Liver (tissue), 9 donors: Measurements from ENCODE around the gene MTCH1. TPM values are rescaled to one million over a fixed set of nuclear protein-coding genes. Genes with fewer than 3 reads are reported as not detected.

ENCODE experiments used
- DNase-seq: peaks from one replicate; pipeline ENCODE4 v3.0.0-alpha.2; 2017; ENCODE audit warnings: low spot score
- H3K27ac ChIP-seq, 2 donors: one replicate each; pipeline ENCODE4 v1.7.0; 2013; ENCODE audit warnings: inconsistent platforms in 2 of 2, low read length in 2 of 2, control low read depth in 1 of 2, low read depth in 1 of 2, mild to moderate bottlenecking in 1 of 2
- H3K27me3 ChIP-seq, 4 donors: one replicate each; pipeline versions ENCODE4 v1.6.1 to v1.7.0; 2013; ENCODE audit warnings: low read length in 3 of 4, inconsistent platforms in 1 of 4, mild to moderate bottlenecking in 1 of 4, moderate library complexity in 1 of 4; ENCODE audit not compliant: control insufficient read depth in 4 of 4, insufficient read depth in 4 of 4
- H3K36me3 ChIP-seq, 4 donors: one replicate each; pipeline versions ENCODE4 v1.6.1 to v1.7.0; 2013; ENCODE audit warnings: low read length in 3 of 4, mild to moderate bottlenecking in 3 of 4, low read depth in 1 of 4, moderate library complexity in 1 of 4; ENCODE audit not compliant: control insufficient read depth in 4 of 4, insufficient read depth in 3 of 4
- H3K4me1 ChIP-seq, 4 donors: one replicate each; pipeline versions ENCODE4 v1.6.1 to v1.7.0; 2013; ENCODE audit warnings: low read length in 3 of 4, mild to moderate bottlenecking in 3 of 4, moderate library complexity in 1 of 4; ENCODE audit not compliant: control insufficient read depth in 4 of 4, insufficient read depth in 4 of 4
- H3K4me3 ChIP-seq, 3 donors: one replicate each; pipeline versions ENCODE4 v1.6.1 to v1.7.0; 2013; ENCODE audit warnings: low read length in 3 of 3, control low read depth in 1 of 3, low read depth in 1 of 3, mild to moderate bottlenecking in 1 of 3
- H3K9ac ChIP-seq, 2 donors: one replicate each; pipeline ENCODE4 v1.7.0; 2013; ENCODE audit warnings: low read length in 2 of 2, mild to moderate bottlenecking in 2 of 2, moderate library complexity in 2 of 2, control low read depth in 1 of 2, low read depth in 1 of 2
- H3K9me3 ChIP-seq, 4 donors: one replicate each; pipeline versions ENCODE4 v1.6.1 to v1.7.0; 2013; ENCODE audit warnings: low read length in 3 of 4; ENCODE audit not compliant: control insufficient read depth in 4 of 4
- EGR1 ChIP-seq, 2 donors: IDR thresholded peaks; 2 replicates each; pipeline ENCODE4 v1.6.1; 2016 to 2018; ENCODE audit warnings: antibody characterized with exemption in 2 of 2, low read depth in 2 of 2
- FOXA1 ChIP-seq: IDR thresholded peaks from 2 replicates; pipeline ENCODE4 v1.6.1; 2016; ENCODE audit warnings: antibody characterized with exemption
- FOXA2 ChIP-seq: IDR thresholded peaks from 2 replicates; pipeline ENCODE4 v1.6.1; 2016; ENCODE audit warnings: antibody characterized with exemption
- HNF4A ChIP-seq, 2 donors: conservative IDR thresholded peaks; 2 replicates each; pipeline ENCODE4 v1.6.1; 2016; ENCODE audit warnings: antibody characterized with exemption in 2 of 2, mild to moderate bottlenecking in 2 of 2
- HNF4G ChIP-seq: IDR thresholded peaks from 2 replicates; pipeline ENCODE4 v1.6.1; 2016; ENCODE audit warnings: antibody characterized with exemption
- JUND ChIP-seq, 2 donors: IDR thresholded peaks; 2 replicates each; pipeline ENCODE4 v1.6.1; 2016; ENCODE audit warnings: antibody characterized with exemption in 2 of 2
- NR2F2 ChIP-seq: IDR thresholded peaks from 2 replicates; pipeline ENCODE4 v1.6.1; 2016; ENCODE audit warnings: antibody characterized with exemption
- RAD21 ChIP-seq, 2 donors: IDR thresholded peaks; 2 replicates each; pipeline ENCODE4 v1.6.1; 2016; ENCODE audit warnings: antibody characterized with exemption in 2 of 2, mild to moderate bottlenecking in 2 of 2
- SP1 ChIP-seq: IDR thresholded peaks from 2 replicates; pipeline ENCODE4 v1.6.1; 2018; ENCODE audit warnings: antibody characterized with exemption, mild to moderate bottlenecking
- TAF1 ChIP-seq: conservative IDR thresholded peaks from 2 replicates; pipeline ENCODE4 v1.6.1; 2016; ENCODE audit warnings: antibody characterized with exemption, mild to moderate bottlenecking
- YY1 ChIP-seq: IDR thresholded peaks from 2 replicates; pipeline ENCODE4 v1.6.1; 2016; ENCODE audit warnings: antibody characterized with exemption, mild to moderate bottlenecking
- WGBS: extraction: QIAGEN DNeasy Blood & Tissue Kit; methylation state at CpG from one replicate; pipeline ENCODE4 v1.1.7; 2013; 5-methylcytosine and 5-hydroxymethylcytosine counted together
- polyA plus RNA-seq, 2 donors: library from polyadenylated mRNA; stranded (reverse) in 1 of 2; unstranded in 1 of 2; fragments of 200-250 nt in 1 of 2; fragments of >200 nt in 1 of 2; fragmentation: Nextera tagmentation in 1 of 2; extraction: Ambion mirVana in 1 of 2; gene quantifications; one replicate each; pipeline versions ENCODE4 v1.2.1 to v1.2.3, GENCODE V29; 2013 to 2015
- total RNA-seq, 2 donors: library from RNA; depleted of rRNA; stranded (reverse); fragments of >200 nt; gene quantifications; one replicate each; pipeline ENCODE4 v1.2.3, GENCODE V29; 2014
- TF ChIP-seq, protein P1 (sequence below): IDR thresholded peaks from 2 replicates; pipeline ENCODE4 v1.6.1; 2016; ENCODE audit warnings: antibody characterized with exemption
- TF ChIP-seq, protein P2 (sequence below): IDR thresholded peaks from 2 replicates; pipeline ENCODE4 v1.6.1; 2016; ENCODE audit warnings: antibody characterized with exemption
- TF ChIP-seq, protein P3 (sequence below): IDR thresholded peaks from 2 replicates; pipeline ENCODE4 v1.6.1; 2016; ENCODE audit warnings: antibody characterized with exemption, mild to moderate bottlenecking
- TF ChIP-seq, protein P4 (sequence below): IDR thresholded peaks from 2 replicates; pipeline ENCODE4 v1.6.1; 2016; ENCODE audit warnings: antibody characterized with exemption
- TF ChIP-seq, protein P5 (sequence below): fragments of 150-350 bp; IDR thresholded peaks from 2 replicates; pipeline ENCODE4 v1.5.1; 2017; ENCODE audit warnings: improper control_type of control experiment, low read depth, low read length; ENCODE audit not compliant: missing input control
- donor health status: healthy.
- donor health status: healthy.
- donor health status: healthy.
- donor health status: healthy.
- donor health status: healthy.

The MTCH1 gene
- total and polyA plus RNA-seq, 4 donors, result 61.5 to 79.6 (median 74.1) TPM

DNA sequence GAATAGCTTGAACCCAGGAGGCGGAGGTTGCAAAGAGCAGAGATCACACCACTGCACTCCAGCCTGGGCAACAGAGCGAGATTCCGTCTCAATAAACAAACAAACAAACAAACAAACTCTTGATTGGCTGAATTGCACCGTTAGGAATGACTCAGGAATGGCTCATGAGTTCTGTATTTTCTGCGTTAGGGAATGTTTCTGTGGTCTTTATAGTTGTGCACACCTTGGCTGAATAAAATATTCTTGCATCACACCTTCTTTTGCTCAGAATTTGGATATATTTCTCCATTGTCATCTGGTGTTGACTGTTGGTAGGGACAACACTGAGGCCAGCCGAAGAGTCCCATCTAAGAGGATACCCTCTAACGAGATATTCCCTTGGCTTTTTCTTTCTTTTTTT, 51.1 kb downstream of the MTCH1 start:
- TF ChIP-seq, protein P1, sequence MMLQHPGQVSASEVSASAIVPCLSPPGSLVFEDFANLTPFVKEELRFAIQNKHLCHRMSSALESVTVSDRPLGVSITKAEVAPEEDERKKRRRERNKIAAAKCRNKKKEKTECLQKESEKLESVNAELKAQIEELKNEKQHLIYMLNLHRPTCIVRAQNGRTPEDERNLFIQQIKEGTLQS, result no peak
- TF ChIP-seq, protein P2, sequence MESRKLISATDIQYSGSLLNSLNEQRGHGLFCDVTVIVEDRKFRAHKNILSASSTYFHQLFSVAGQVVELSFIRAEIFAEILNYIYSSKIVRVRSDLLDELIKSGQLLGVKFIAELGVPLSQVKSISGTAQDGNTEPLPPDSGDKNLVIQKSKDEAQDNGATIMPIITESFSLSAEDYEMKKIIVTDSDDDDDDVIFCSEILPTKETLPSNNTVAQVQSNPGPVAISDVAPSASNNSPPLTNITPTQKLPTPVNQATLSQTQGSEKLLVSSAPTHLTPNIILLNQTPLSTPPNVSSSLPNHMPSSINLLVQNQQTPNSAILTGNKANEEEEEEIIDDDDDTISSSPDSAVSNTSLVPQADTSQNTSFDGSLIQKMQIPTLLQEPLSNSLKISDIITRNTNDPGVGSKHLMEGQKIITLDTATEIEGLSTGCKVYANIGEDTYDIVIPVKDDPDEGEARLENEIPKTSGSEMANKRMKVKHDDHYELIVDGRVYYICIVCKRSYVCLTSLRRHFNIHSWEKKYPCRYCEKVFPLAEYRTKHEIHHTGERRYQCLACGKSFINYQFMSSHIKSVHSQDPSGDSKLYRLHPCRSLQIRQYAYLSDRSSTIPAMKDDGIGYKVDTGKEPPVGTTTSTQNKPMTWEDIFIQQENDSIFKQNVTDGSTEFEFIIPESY, result no peak
- no peak for TF ChIP-seq SP1
- no peak for TF ChIP-seq FOXA2
- no peak for TF ChIP-seq FOXA1
- no peak for TF ChIP-seq EGR1 (IDR thresholded peaks at IDR 0.05; ENCODE audit: low read depth in 2 of 2)
- Histone ChIP-seq H3K4me1 (no peaks in the 10 kb centered on the region), H3K36me3 (no peaks in the 10 kb centered on the region), H3K27me3 (peaks cover 0 to 3% (median 0%) of the 10 kb centered on the region in 4 donors), H3K9ac (no peak overlapping the region), H3K27ac (no peak overlapping the region), H3K9me3 (no peaks in the 10 kb centered on the region), H3K4me3 (no peak overlapping the region)
- 86% methylated on average over 7 of the region's 7 CpGs for WGBS
- DNase-seq, result no peak

DNA sequence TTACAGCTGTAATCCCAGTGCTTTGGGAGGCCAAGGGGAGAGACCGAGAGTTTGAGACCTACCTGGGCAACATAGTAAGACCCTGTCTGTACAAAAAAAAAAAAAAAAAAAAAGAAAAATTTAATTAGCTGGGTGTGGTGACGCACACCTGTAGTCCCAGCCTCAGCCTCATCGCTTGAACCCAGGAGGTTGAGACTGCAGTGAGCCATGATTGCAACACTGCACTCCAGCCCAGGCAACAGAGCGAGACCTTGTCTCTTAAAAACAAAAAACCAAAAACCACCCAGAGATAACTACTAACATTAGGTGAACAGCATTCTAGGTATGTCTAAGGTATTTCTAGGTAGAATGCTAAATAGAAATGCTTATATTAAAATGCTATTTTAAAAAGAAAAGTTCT, 52.5 kb downstream of the MTCH1 start:
- H3K27me3 ChIP-seq, result peaks cover 0 to 1% (median 0%) of the 10 kb centered on the region in 4 donors
- H3K36me3 ChIP-seq, result no peaks in the 10 kb centered on the region
- no peak overlapping the region for H3K27ac ChIP-seq
- no peak overlapping the region for H3K4me3 ChIP-seq
- no peaks in the 10 kb centered on the region for H3K4me1 ChIP-seq
- no peaks in the 10 kb centered on the region for H3K9me3 ChIP-seq
- WGBS, result 94% methylated on average over 4 of the region's 4 CpGs
- DNase-seq, result no peak
- no peak overlapping the region for H3K9ac ChIP-seq
- TF ChIP-seq SP1 (no peak), HNF4A (conservative IDR thresholded peaks at IDR 0.05) (no peak), TAF1 (no peak), EGR1 (IDR thresholded peaks at IDR 0.05; ENCODE audit: low read depth in 2 of 2) (no peak), JUND (IDR thresholded peaks at IDR 0.05) (no peak), HNF4G (no peak), FOXA1 (no peak)
- TF ChIP-seq, protein P3, sequence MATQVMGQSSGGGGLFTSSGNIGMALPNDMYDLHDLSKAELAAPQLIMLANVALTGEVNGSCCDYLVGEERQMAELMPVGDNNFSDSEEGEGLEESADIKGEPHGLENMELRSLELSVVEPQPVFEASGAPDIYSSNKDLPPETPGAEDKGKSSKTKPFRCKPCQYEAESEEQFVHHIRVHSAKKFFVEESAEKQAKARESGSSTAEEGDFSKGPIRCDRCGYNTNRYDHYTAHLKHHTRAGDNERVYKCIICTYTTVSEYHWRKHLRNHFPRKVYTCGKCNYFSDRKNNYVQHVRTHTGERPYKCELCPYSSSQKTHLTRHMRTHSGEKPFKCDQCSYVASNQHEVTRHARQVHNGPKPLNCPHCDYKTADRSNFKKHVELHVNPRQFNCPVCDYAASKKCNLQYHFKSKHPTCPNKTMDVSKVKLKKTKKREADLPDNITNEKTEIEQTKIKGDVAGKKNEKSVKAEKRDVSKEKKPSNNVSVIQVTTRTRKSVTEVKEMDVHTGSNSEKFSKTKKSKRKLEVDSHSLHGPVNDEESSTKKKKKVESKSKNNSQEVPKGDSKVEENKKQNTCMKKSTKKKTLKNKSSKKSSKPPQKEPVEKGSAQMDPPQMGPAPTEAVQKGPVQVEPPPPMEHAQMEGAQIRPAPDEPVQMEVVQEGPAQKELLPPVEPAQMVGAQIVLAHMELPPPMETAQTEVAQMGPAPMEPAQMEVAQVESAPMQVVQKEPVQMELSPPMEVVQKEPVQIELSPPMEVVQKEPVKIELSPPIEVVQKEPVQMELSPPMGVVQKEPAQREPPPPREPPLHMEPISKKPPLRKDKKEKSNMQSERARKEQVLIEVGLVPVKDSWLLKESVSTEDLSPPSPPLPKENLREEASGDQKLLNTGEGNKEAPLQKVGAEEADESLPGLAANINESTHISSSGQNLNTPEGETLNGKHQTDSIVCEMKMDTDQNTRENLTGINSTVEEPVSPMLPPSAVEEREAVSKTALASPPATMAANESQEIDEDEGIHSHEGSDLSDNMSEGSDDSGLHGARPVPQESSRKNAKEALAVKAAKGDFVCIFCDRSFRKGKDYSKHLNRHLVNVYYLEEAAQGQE, result no peak
- TF ChIP-seq, protein P4, sequence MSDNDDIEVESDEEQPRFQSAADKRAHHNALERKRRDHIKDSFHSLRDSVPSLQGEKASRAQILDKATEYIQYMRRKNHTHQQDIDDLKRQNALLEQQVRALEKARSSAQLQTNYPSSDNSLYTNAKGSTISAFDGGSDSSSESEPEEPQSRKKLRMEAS, result no peak

DNA sequence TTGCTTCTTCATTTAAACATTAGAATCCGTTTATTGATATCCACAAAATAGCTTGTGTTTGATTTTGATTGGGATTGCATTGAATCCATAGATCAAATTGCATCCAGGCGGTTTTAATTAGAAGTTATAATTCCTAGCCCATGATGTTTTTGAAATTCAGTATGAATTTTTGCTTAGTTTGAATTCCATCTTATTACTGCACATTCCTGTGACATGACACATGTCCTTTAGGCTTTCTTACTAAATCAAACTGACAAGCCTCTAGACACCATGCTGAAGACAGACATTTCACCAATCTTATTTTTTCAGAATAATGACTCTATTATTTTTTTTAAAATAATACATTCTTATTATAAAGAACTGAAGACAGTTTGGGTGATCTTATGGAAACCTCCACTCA, 52.9 kb downstream of the MTCH1 start:
- H3K9me3 ChIP-seq, result no peaks in the 10 kb centered on the region
- no peaks in the 10 kb centered on the region for H3K27me3 ChIP-seq
- WGBS, result 90% methylated on average over 2 of the region's 2 CpGs
- no peaks in the 10 kb centered on the region for H3K4me1 ChIP-seq
- H3K27ac ChIP-seq, result no peak overlapping the region
- DNase-seq, result no peak
- no peaks in the 10 kb centered on the region for H3K36me3 ChIP-seq
- no peak overlapping the region for H3K9ac ChIP-seq
- no peak overlapping the region for H3K4me3 ChIP-seq
- no peak for TF ChIP-seq YY1
- TF ChIP-seq, protein P2, result no peak
- TF ChIP-seq HNF4G, result no peak
- TF ChIP-seq, protein P1, result no peak
- TF ChIP-seq TAF1, result no peak
- TF ChIP-seq RAD21 (IDR thresholded peaks at IDR 0.05), result no peak
- no peak for TF ChIP-seq FOXA1
- no peak for TF ChIP-seq JUND (IDR thresholded peaks at IDR 0.05)
- TF ChIP-seq, protein P5, sequence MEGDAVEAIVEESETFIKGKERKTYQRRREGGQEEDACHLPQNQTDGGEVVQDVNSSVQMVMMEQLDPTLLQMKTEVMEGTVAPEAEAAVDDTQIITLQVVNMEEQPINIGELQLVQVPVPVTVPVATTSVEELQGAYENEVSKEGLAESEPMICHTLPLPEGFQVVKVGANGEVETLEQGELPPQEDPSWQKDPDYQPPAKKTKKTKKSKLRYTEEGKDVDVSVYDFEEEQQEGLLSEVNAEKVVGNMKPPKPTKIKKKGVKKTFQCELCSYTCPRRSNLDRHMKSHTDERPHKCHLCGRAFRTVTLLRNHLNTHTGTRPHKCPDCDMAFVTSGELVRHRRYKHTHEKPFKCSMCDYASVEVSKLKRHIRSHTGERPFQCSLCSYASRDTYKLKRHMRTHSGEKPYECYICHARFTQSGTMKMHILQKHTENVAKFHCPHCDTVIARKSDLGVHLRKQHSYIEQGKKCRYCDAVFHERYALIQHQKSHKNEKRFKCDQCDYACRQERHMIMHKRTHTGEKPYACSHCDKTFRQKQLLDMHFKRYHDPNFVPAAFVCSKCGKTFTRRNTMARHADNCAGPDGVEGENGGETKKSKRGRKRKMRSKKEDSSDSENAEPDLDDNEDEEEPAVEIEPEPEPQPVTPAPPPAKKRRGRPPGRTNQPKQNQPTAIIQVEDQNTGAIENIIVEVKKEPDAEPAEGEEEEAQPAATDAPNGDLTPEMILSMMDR, result no peak
- no peak for TF ChIP-seq NR2F2
